HG03520 (cell line): ENCODE data around the gene SPTBN5.

Experiments used
- ATAC-seq: cut with Tn5 transposase; IDR thresholded peaks from one replicate; pipeline ENCODE4 v1.9.1; 2021; ENCODE audit warnings: mild to moderate bottlenecking, moderate library complexity; ENCODE audit not compliant: unreplicated experiment

SPTBN5 gene

GRCh38 chr15:41893422-41894250 is at the start of gene SPTBN5:
Gene SPTBN5 (minus strand): TSS chr15:41894053. CDS start chr15:41893497, 556 bp downstream.
- ATAC-seq, result no peak

GRCh38 chr15:41942886-41943285 is 49.0 kb upstream of the SPTBN5 start:
- no peak for ATAC-seq

GRCh38 chr15:41941644-41942415 is 48.0 kb upstream of the SPTBN5 start:
- ATAC-seq, result no peak

GRCh38 chr15:41940441-41940857 is 46.6 kb upstream of the SPTBN5 start:
- no peak for ATAC-seq

GRCh38 chr15:41939986-41940385 is 46.1 kb upstream of the SPTBN5 start:
- ATAC-seq, result no peak

GRCh38 chr15:41937568-41937923 is 43.7 kb upstream of the SPTBN5 start:
- no peak for ATAC-seq

GRCh38 chr15:41936649-41937567 is 43.1 kb upstream of the SPTBN5 start:
- no peak for ATAC-seq

- ATAC-seq, result no peak
Measured at GRCh38 chr15:41936155-41936554, 42.3 kb upstream of the SPTBN5 start.

GRCh38 chr15:41935566-41936020 is 41.7 kb upstream of the SPTBN5 start:
- ATAC-seq, result no peak

GRCh38 chr15:41934843-41935242 is 41.0 kb upstream of the SPTBN5 start:
- no peak for ATAC-seq

GRCh38 chr15:41933771-41934170 is 39.9 kb upstream of the SPTBN5 start:
- ATAC-seq, result no peak

GRCh38 chr15:41933326-41933725 is 39.5 kb upstream of the SPTBN5 start:
- no peak for ATAC-seq

- ATAC-seq, result no peak
Measured at GRCh38 chr15:41932511-41933289, 38.8 kb upstream of the SPTBN5 start.

GRCh38 chr15:41932101-41932500 is 38.2 kb upstream of the SPTBN5 start:
- no peak for ATAC-seq

- no peak for ATAC-seq
Measured at GRCh38 chr15:41930867-41931222, 37.0 kb upstream of the SPTBN5 start.

- ATAC-seq, result no peak
Measured at GRCh38 chr15:41930221-41930866, 36.5 kb upstream of the SPTBN5 start.

- no peak for ATAC-seq
Measured at GRCh38 chr15:41928637-41929620, 35.1 kb upstream of the SPTBN5 start.

GRCh38 chr15:41928100-41928499 is 34.2 kb upstream of the SPTBN5 start:
- ATAC-seq, result no peak

GRCh38 chr15:41927536-41927935 is 33.7 kb upstream of the SPTBN5 start:
- no peak for ATAC-seq
